GM19043 (cell line): ENCODE data around the gene SMIM43.
"Not testable (repeated sequence)": the region's sequence is repeated elsewhere in the genome, so short reads cannot be mapped to it uniquely, and the experiment has no call there.

Experiments
- ATAC-seq: cut with Tn5 transposase; IDR thresholded peaks from one replicate; pipeline ENCODE4 v1.9.1; 2021; ENCODE audit warnings: low read depth; ENCODE audit not compliant: unreplicated experiment

The SMIM43 gene

GRCh38 chr4:121738780-121739535, 26.0 kb downstream of the SMIM43 start:
- no peak for ATAC-seq

- ATAC-seq, result no peak
Measured at GRCh38 chr4:121737846-121738554, 27.0 kb downstream of the SMIM43 start.

- no peak for ATAC-seq
Measured at GRCh38 chr4:121736735-121737351, 28.1 kb downstream of the SMIM43 start.

GRCh38 chr4:121734571-121734970, 30.4 kb downstream of the SMIM43 start:
- ATAC-seq, result no peak

GRCh38 chr4:121733942-121734341, 31.0 kb downstream of the SMIM43 start:
- ATAC-seq, result no peak

- not testable (repeated sequence) for ATAC-seq
Measured at GRCh38 chr4:121729753-121730152, 35.2 kb downstream of the SMIM43 start.

GRCh38 chr4:121728798-121729226, 36.2 kb downstream of the SMIM43 start:
- ATAC-seq, result no peak

- no peak for ATAC-seq
Measured at GRCh38 chr4:121728066-121728465, 36.9 kb downstream of the SMIM43 start.

- ATAC-seq, result peak; percentile 97
Measured at GRCh38 chr4:121726642-121727268, 38.2 kb downstream of the SMIM43 start.

GRCh38 chr4:121724671-121725070, 40.3 kb downstream of the SMIM43 start:
- ATAC-seq, result no peak

GRCh38 chr4:121721700-121722099, 43.3 kb downstream of the SMIM43 start:
- ATAC-seq, result no peak

GRCh38 chr4:121720109-121720508, 44.9 kb downstream of the SMIM43 start:
- no peak for ATAC-seq

- ATAC-seq, result no peak
Measured at GRCh38 chr4:121717680-121718237, 47.2 kb downstream of the SMIM43 start.

GRCh38 chr4:121714548-121714947, 50.4 kb downstream of the SMIM43 start:
- no peak for ATAC-seq

GRCh38 chr4:121712783-121713182, 52.2 kb downstream of the SMIM43 start:
- ATAC-seq, result no peak

GRCh38 chr4:121712001-121712651, 52.8 kb downstream of the SMIM43 start:
- ATAC-seq, result peak; percentile 2

GRCh38 chr4:121711263-121712000, 53.5 kb downstream of the SMIM43 start:
- ATAC-seq, result peak; percentile 81

- no peak for ATAC-seq
Measured at GRCh38 chr4:121709766-121710405, 55.1 kb downstream of the SMIM43 start.
